Measurements from ENCODE around the gene MMD. TPM values are rescaled to one million over a fixed set of nuclear protein-coding genes. Genes with fewer than 3 reads are reported as not detected.

Gene MMD
- total and polyA plus RNA-seq, 2 of the 13 experiments (the other 11 are each of a cell fraction or from before 2014, with no cell fraction given) = 121 to 225 TPM

- peak; percentile 65; the same call in 1 of the 2 replicates for TF ChIP-seq ZNF800 (CRISPR knock-in tag; IDR thresholded peaks at IDR 0.05)
- 0 out of 2 replicates have a peak, but pooled peaks have one; percentile 10 for TF ChIP-seq FOXJ3 (CRISPR knock-in tag; IDR thresholded peaks at IDR 0.05; ENCODE audit: borderline replicate concordance)
- no peak for TF ChIP-seq FOXK1 (CRISPR knock-in tag; IDR thresholded peaks at IDR 0.05; ENCODE audit: borderline replicate concordance, low read depth)
- TF ChIP-seq REPIN1 (CRISPR knock-in tag; IDR thresholded peaks at IDR 0.05; ENCODE audit: borderline replicate concordance, low read depth) = peak; percentile 17; the same call in 1 of the 2 replicates
- no peak for TF ChIP-seq ZFP1 (CRISPR knock-in tag; IDR thresholded peaks at IDR 0.05)
- TF ChIP-seq IKZF4 (CRISPR knock-in tag; IDR thresholded peaks at IDR 0.05; ENCODE audit: borderline replicate concordance, low read depth, not compliant biosample characterization) = peak; percentile 23
- 0 out of 2 replicates have a peak, but pooled peaks have one; percentile 65 for TF ChIP-seq ZNF740 (CRISPR knock-in tag; IDR thresholded peaks at IDR 0.05)
- no peak for TF ChIP-seq RBAK (CRISPR knock-in tag; IDR thresholded peaks at IDR 0.05)
- TF ChIP-seq ZNF761 (CRISPR knock-in tag; conservative IDR thresholded peaks at IDR 0.05) = 0 out of 2 replicates have a peak, but pooled peaks have one; percentile 50
- peak; percentile 66; the same call in 1 of the 2 replicates for TF ChIP-seq BRD4 (CRISPR knock-in tag; IDR thresholded peaks at IDR 0.05)
- TF ChIP-seq NFIC (IDR thresholded peaks at IDR 0.05; ENCODE audit: low read length) = 0 out of 2 replicates have a peak, but pooled peaks have one; percentile 7
- TF ChIP-seq ZNF331 (CRISPR knock-in tag; IDR thresholded peaks at IDR 0.05) = peak; percentile 6; the same call in 1 of the 2 replicates
- TF ChIP-seq ZNF264 (CRISPR knock-in tag; IDR thresholded peaks at IDR 0.05) = peak; percentile 44; the same call in 1 of the 2 replicates
- TF ChIP-seq ZSCAN12 (CRISPR knock-in tag; IDR thresholded peaks at IDR 0.05) = 0 out of 2 replicates have a peak, but pooled peaks have one; percentile 8
- no peak for TF ChIP-seq CENPX (CRISPR knock-in tag; IDR thresholded peaks at IDR 0.05)
- 0 out of 2 replicates have a peak, but pooled peaks have one; percentile 17 for TF ChIP-seq ZKSCAN8 (CRISPR knock-in tag; IDR thresholded peaks at IDR 0.05; ENCODE audit: borderline replicate concordance)
- no peak for TF ChIP-seq MNT (IDR thresholded peaks at IDR 0.05)
- 0 out of 2 replicates have a peak, but pooled peaks have one; percentile 32 for TF ChIP-seq ZNF678 (CRISPR knock-in tag; IDR thresholded peaks at IDR 0.05)
- peak; percentile 17; the same call in 1 of the 2 replicates for TF ChIP-seq FOXP4 (CRISPR knock-in tag; IDR thresholded peaks at IDR 0.05)
- no peak for TF ChIP-seq FOXP1 (IDR thresholded peaks at IDR 0.05)
- TF ChIP-seq FOXP1 (CRISPR knock-in tag; IDR thresholded peaks at IDR 0.05) = 0 out of 2 replicates have a peak, but pooled peaks have one; percentile 12
Measured at GRCh38 chr17:55420067-55420775, 1.4 kb downstream of the MMD start (continued).
